IMR-90 (cell line): ENCODE measurements around the gene GTF2F2. TPM values are rescaled to one million over a fixed set of nuclear protein-coding genes. Genes with fewer than 3 reads are reported as not detected.

Source experiments
- ATAC-seq: fragments of 200-7000 bp; cut with Tn5 transposase; 2 replicates; pipeline ENCODE4 v1.9.1; 2020; ENCODE audit warnings: low read depth, mild to moderate bottlenecking, moderate library complexity
- BruUV-seq: library from RNA; stranded (reverse); fragments of 400-500 nt; replicated peaks from 2 replicates; lab custom pipeline; 2021; lab: Mats Ljungman, UMichigan
- CTCF ChIA-PET: fragments of 300-600 bp; formaldehyde crosslinking; extraction: SDS; loops from one replicate; lab custom pipeline; 2021; ENCODE audit warnings: antibody characterized with exemption; lab: Yijun Ruan, JAX
- POLR2A ChIA-PET: fragments of 300-600 bp; sonication (Branson Sonifier 250); formaldehyde crosslinking; loops from one replicate; lab custom pipeline; 2022; ENCODE audit warnings: antibody characterized with exemption; ENCODE audit not compliant: unreplicated experiment; lab: Charles Lee
- DNase-seq: peaks from one replicate; pipeline ENCODE4 v3.0.0; 2013
- H2AFZ ChIP-seq: replicated peaks from 2 replicates; pipeline ENCODE3; 2013; ENCODE audit warnings: low read length, mild to moderate bottlenecking; ENCODE audit not compliant: poor library complexity
- H2AK5ac ChIP-seq: 2 replicates; pipeline ENCODE4 v1.6.1; 2013; ENCODE audit warnings: low read depth, low read length, inconsistent platforms
- H2AK9ac ChIP-seq: replicated peaks from 2 replicates; pipeline ENCODE3; 2013; ENCODE audit warnings: mild to moderate bottlenecking, low read depth, low read length, moderate library complexity; ENCODE audit not compliant: poor library complexity
- H2BK120ac ChIP-seq: 2 replicates; pipeline ENCODE4 v1.6.1; 2013; ENCODE audit warnings: low read depth, low read length, inconsistent platforms
- H2BK15ac ChIP-seq: 3 replicates; pipeline ENCODE4 v1.6.1; 2013; ENCODE audit warnings: low read depth, low read length, inconsistent platforms
- H2BK20ac ChIP-seq: 2 replicates; pipeline ENCODE4 v1.6.1; 2013; ENCODE audit warnings: low read depth, mild to moderate bottlenecking, inconsistent platforms, low read length, moderate library complexity
- H2BK5ac ChIP-seq: 2 replicates; pipeline ENCODE4 v1.6.1; 2013; ENCODE audit warnings: mild to moderate bottlenecking, low read depth, low read length, inconsistent platforms; ENCODE audit not compliant: poor library complexity, severe bottlenecking
- H3K14ac ChIP-seq: replicated peaks from 2 replicates; pipeline ENCODE4 v1.6.1; 2013; ENCODE audit warnings: low read depth, low read length, inconsistent platforms
- H3K18ac ChIP-seq: 2 replicates; pipeline ENCODE4 v1.6.1; 2013; ENCODE audit warnings: low read depth, low read length, control low read depth
- H3K23ac ChIP-seq: 2 replicates; pipeline ENCODE4 v1.6.1; 2013; ENCODE audit warnings: low read depth, low read length, inconsistent platforms
- H3K27ac ChIP-seq: 2 replicates; pipeline ENCODE4 v1.5.1; 2013; ENCODE audit warnings: mild to moderate bottlenecking, control low read depth, low read length; ENCODE audit not compliant: insufficient read depth
- H3K27me3 ChIP-seq: 2 replicates; pipeline ENCODE4 v1.6.1; 2013; ENCODE audit warnings: low read length; ENCODE audit not compliant: control insufficient read depth, insufficient read depth
- H3K36me3 ChIP-seq: 2 replicates; pipeline ENCODE4 v1.6.1; 2013; ENCODE audit warnings: low read length, mixed read lengths; ENCODE audit not compliant: control insufficient read depth, insufficient read depth
- H3K4ac ChIP-seq: 2 replicates; pipeline ENCODE4 v1.6.1; 2013; ENCODE audit warnings: low read depth, low read length, inconsistent platforms
- H3K4me1 ChIP-seq: 2 replicates; pipeline ENCODE4 v1.6.1; 2013; ENCODE audit warnings: low read length, mixed read lengths; ENCODE audit not compliant: control insufficient read depth, insufficient read depth
- H3K4me2 ChIP-seq: 2 replicates; pipeline ENCODE4 v1.6.1; 2013; ENCODE audit warnings: low read depth, mild to moderate bottlenecking, control low read depth, low read length, moderate library complexity
- H3K4me3 ChIP-seq: 2 replicates; pipeline ENCODE4 v1.5.1; 2013; ENCODE audit warnings: low read depth, mild to moderate bottlenecking, control low read depth, low read length, moderate library complexity; ENCODE audit not compliant: insufficient read depth
- H3K56ac ChIP-seq: 2 replicates; pipeline ENCODE4 v1.6.1; 2013; ENCODE audit warnings: low read length, inconsistent platforms; ENCODE audit not compliant: insufficient read depth; ENCODE audit errors: extremely low read depth
- H3K79me1 ChIP-seq, 2 experiments: 2 replicates each; pipeline ENCODE4 v1.6.1; 2013; ENCODE audit warnings: low read length in 2 of 2, inconsistent platforms in 1 of 2, low read depth in 1 of 2
- H3K9ac ChIP-seq: 2 replicates; pipeline ENCODE4 v1.6.1; 2013; ENCODE audit warnings: low read depth, low read length, control low read depth
- H3K9me1 ChIP-seq: 2 replicates; pipeline ENCODE4 v1.6.1; 2013; ENCODE audit warnings: low read length, inconsistent platforms; ENCODE audit not compliant: insufficient read depth
- H3K9me3 ChIP-seq: 2 replicates; pipeline ENCODE4 v1.6.1; 2013; ENCODE audit warnings: low read length; ENCODE audit not compliant: control insufficient read depth, insufficient read depth
- H4K20me1 ChIP-seq: 2 replicates; pipeline ENCODE4 v1.6.1; 2013; ENCODE audit warnings: low read length, inconsistent platforms; ENCODE audit not compliant: insufficient read depth
- H4K5ac ChIP-seq: 2 replicates; pipeline ENCODE4 v1.6.1; 2013; ENCODE audit warnings: mild to moderate bottlenecking, low read depth, low read length, control low read depth
- H4K8ac ChIP-seq, 2 experiments: 2 replicates each; pipeline ENCODE4 v1.6.1; 2013; ENCODE audit warnings: low read depth in 2 of 2, low read length in 2 of 2, control low read depth in 1 of 2, inconsistent platforms in 1 of 2
- H4K91ac ChIP-seq: 2 replicates; pipeline ENCODE4 v1.6.1; 2013; ENCODE audit warnings: low read depth, low read length, inconsistent platforms; ENCODE audit not compliant: insufficient read depth
- BHLHE40 ChIP-seq: fragments of 150-350 bp; IDR thresholded peaks from 2 replicates; pipeline ENCODE4 v1.6.1; 2016; ENCODE audit warnings: mild to moderate bottlenecking, low read depth, low read length
- CHD1 ChIP-seq: IDR thresholded peaks from 2 replicates; pipeline ENCODE4 v1.6.1; 2012; ENCODE audit warnings: low read depth, low read length, improper control_type of control experiment
- FOS ChIP-seq: fragments of 150-350 bp; IDR thresholded peaks from 2 replicates; pipeline ENCODE4 v1.6.1; 2016; ENCODE audit warnings: low read depth, low read length
- MAFK ChIP-seq: IDR thresholded peaks from 2 replicates; pipeline ENCODE4 v1.6.1; 2012; ENCODE audit warnings: low read depth, low read length, improper control_type of control experiment
- MXI1 ChIP-seq: IDR thresholded peaks from 2 replicates; pipeline ENCODE4 v1.6.1; 2012; ENCODE audit warnings: low read depth, mild to moderate bottlenecking, low read length, moderate library complexity, borderline replicate concordance
- NFE2L2 ChIP-seq: fragments of 150-350 bp; IDR thresholded peaks from 2 replicates; pipeline ENCODE4 v1.6.1; 2016; ENCODE audit warnings: low read depth, mild to moderate bottlenecking, low read length
- POLR2A ChIP-seq: IDR thresholded peaks from 2 replicates; pipeline ENCODE4 v1.6.1; 2012; ENCODE audit warnings: mild to moderate bottlenecking, low read depth, low read length
- RCOR1 ChIP-seq: IDR thresholded peaks from 2 replicates; pipeline ENCODE4 v1.6.1; 2012; ENCODE audit warnings: mild to moderate bottlenecking, low read length, improper control_type of control experiment; ENCODE audit not compliant: insufficient replicate concordance
- RFX5 ChIP-seq: IDR thresholded peaks from 2 replicates; pipeline ENCODE4 v1.8.0; 2012; ENCODE audit warnings: low read depth, mild to moderate bottlenecking, low read length, moderate library complexity
- SMC3 ChIP-seq: fragments of 150-350 bp; IDR thresholded peaks from 2 replicates; pipeline ENCODE4 v1.6.1; 2016; ENCODE audit warnings: low read depth, mild to moderate bottlenecking, antibody characterized with exemption, low read length, moderate library complexity
- WGBS, 2 experiments: methylation state at CpG; one replicate each; pipeline versions ENCODE4 v1.1.5 to v1.1.7; 2013; ENCODE audit warnings: missing lambda C conversion rate in 2 of 2; ENCODE audit not compliant: insufficient read length in 1 of 2; ENCODE audit errors: extremely low coverage in 2 of 2; 5-methylcytosine and 5-hydroxymethylcytosine counted together
- dilution Hi-C: fragments of 300-500 bp; cut with HindIII; formaldehyde crosslinking; loops from one replicate; pipeline ENCODE4 v1.14.3; 2018; ENCODE audit warnings: low sequenced_read_pairs; ENCODE audit not compliant: unreplicated experiment
- in situ Hi-C: fragments of 300-500 bp; cut with MboI; formaldehyde crosslinking; loops from 3 replicates; pipeline ENCODE4 v1.14.3; 2019; ENCODE audit warnings: low sequenced_read_pairs, inconsistent platforms, mixed read lengths
- intact Hi-C: fragments of 100-400 bp; cut with micrococcal nuclease; formaldehyde crosslinking; loops from 2 replicates; pipeline ENCODE4 v1.10.0; 2022
- polyA plus RNA-seq, 3 experiments: library from polyadenylated mRNA; depleted of rRNA; stranded (reverse); fragments of >200 nt; gene quantifications; 2 replicates each; pipeline ENCODE4 v1.2.3, GENCODE V29; 2012; ENCODE audit warnings: low replicate concordance in 1 of 3
- total RNA-seq: library from RNA; depleted of rRNA; stranded (reverse); fragments of >200 nt; gene quantifications from 2 replicates; pipeline ENCODE4 v1.2.3, GENCODE V29; 2012
- TF ChIP-seq, protein P1 (sequence below): fragments of 150-350 bp; IDR thresholded peaks from 2 replicates; pipeline ENCODE4 v1.6.1; 2016; ENCODE audit warnings: low read depth, mild to moderate bottlenecking, low read length, moderate library complexity, borderline replicate concordance
- TF ChIP-seq, protein P2 (sequence below): conservative IDR thresholded peaks from 2 replicates; pipeline ENCODE4 v1.5.1; 2012; ENCODE audit warnings: mild to moderate bottlenecking, low read depth, low read length, improper control_type of control experiment
- TF ChIP-seq, protein P3 (sequence below): fragments of 150-350 bp; IDR thresholded peaks from 2 replicates; pipeline ENCODE4 v1.6.1; 2017; ENCODE audit warnings: mild to moderate bottlenecking, antibody characterized with exemption, low read length, low read depth

The GTF2F2 gene
- total and polyA plus RNA-seq, 2 of the 4 experiments (the other 2 are of a cell fraction) = 16.5 to 21.0 TPM

DNA sequence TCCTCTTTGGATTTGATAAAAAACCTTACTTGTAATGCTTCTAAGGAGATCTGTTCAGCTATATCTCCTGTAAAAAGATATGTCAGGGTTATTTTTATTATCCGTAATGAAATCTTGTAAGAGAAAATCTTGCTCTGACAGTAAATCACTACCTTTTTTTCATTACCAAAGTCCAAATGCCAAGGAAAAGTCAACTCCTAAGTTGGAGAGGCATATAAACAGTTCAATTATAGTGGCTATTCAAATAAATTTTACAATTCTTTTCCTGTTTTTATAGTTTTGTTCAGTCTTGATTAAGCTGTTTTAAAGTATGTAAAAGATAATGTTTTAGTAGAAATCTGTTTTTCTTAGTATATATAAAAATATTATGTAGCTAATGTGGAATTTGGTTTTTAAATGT, 71.6 kb downstream of the GTF2F2 start:
- in situ Hi-C loops = no loop called here
- H3K4me2 ChIP-seq = no peak overlapping the region

More for the DNA sequence above, 71.6 kb downstream of the GTF2F2 start:
- Histone ChIP-seq H4K20me1 (no peaks in the 10 kb centered on the region), H4K8ac (no peak overlapping the region), H3K56ac (no peak overlapping the region), H3K9me3 (no peaks in the 10 kb centered on the region; the same call in 1 of the 2 replicates), H4K5ac (no peak overlapping the region), H3K27me3 (no peaks in the 10 kb centered on the region), H2BK120ac (no peak overlapping the region), H3K4me3 (no peak overlapping the region), H2BK15ac (no peak overlapping the region), H3K18ac (no peak overlapping the region), H2AFZ (no peak overlapping the region), H2BK5ac (no peak overlapping the region), H2AK9ac (no peak overlapping the region), H3K79me1 (peaks cover 10 to 38% of the 10 kb centered on the region in 2 experiments; a peak in 3 of 4 replicates), H2BK20ac (no peak overlapping the region), H3K23ac (no peak overlapping the region), H4K91ac (no peak overlapping the region), H3K9me1 (peaks cover 10% of the 10 kb centered on the region), H3K36me3 (peaks cover 2% of the 10 kb centered on the region; the same call in 1 of the 2 replicates), H3K9ac (no peak overlapping the region), H3K14ac (no peak overlapping the region), H2AK5ac (no peak overlapping the region), H3K4me1 (peaks cover 6% of the 10 kb centered on the region), H3K27ac (no peak overlapping the region), H3K4ac (no peak overlapping the region)
- intact Hi-C loops = no loop called here
- BruUV-seq = no TSS peak
- POLR2A ChIA-PET = no interaction called here
- TF ChIP-seq RCOR1 (no peak), MXI1 (no peak), BHLHE40 (no peak), CHD1 (no peak), NFE2L2 (no peak), POLR2A (no peak), MAFK (no peak), RFX5 (no peak), FOS (no peak), SMC3 (no peak)
- TF ChIP-seq, protein P1, sequence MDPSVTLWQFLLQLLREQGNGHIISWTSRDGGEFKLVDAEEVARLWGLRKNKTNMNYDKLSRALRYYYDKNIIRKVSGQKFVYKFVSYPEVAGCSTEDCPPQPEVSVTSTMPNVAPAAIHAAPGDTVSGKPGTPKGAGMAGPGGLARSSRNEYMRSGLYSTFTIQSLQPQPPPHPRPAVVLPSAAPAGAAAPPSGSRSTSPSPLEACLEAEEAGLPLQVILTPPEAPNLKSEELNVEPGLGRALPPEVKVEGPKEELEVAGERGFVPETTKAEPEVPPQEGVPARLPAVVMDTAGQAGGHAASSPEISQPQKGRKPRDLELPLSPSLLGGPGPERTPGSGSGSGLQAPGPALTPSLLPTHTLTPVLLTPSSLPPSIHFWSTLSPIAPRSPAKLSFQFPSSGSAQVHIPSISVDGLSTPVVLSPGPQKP = no peak
- TF ChIP-seq, protein P2, sequence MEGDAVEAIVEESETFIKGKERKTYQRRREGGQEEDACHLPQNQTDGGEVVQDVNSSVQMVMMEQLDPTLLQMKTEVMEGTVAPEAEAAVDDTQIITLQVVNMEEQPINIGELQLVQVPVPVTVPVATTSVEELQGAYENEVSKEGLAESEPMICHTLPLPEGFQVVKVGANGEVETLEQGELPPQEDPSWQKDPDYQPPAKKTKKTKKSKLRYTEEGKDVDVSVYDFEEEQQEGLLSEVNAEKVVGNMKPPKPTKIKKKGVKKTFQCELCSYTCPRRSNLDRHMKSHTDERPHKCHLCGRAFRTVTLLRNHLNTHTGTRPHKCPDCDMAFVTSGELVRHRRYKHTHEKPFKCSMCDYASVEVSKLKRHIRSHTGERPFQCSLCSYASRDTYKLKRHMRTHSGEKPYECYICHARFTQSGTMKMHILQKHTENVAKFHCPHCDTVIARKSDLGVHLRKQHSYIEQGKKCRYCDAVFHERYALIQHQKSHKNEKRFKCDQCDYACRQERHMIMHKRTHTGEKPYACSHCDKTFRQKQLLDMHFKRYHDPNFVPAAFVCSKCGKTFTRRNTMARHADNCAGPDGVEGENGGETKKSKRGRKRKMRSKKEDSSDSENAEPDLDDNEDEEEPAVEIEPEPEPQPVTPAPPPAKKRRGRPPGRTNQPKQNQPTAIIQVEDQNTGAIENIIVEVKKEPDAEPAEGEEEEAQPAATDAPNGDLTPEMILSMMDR = no peak
- TF ChIP-seq, protein P3, sequence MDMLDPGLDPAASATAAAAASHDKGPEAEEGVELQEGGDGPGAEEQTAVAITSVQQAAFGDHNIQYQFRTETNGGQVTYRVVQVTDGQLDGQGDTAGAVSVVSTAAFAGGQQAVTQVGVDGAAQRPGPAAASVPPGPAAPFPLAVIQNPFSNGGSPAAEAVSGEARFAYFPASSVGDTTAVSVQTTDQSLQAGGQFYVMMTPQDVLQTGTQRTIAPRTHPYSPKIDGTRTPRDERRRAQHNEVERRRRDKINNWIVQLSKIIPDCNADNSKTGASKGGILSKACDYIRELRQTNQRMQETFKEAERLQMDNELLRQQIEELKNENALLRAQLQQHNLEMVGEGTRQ = no peak
- no CpG with 5 or more reads among the region's 1 CpG for WGBS, 2 experiments
- CTCF ChIA-PET = no interaction called here
- dilution Hi-C loops = no loop called here
- DNase-seq (no peak), ATAC-seq (no peak)
